AG04450 (cell line): ENCODE data around the gene DHX30. TPM values are rescaled to one million over a fixed set of nuclear protein-coding genes. Genes with fewer than 3 reads are reported as not detected.

ENCODE experiments used
- CTCF ChIA-PET: fragments of 300-600, 350-600 bp; formaldehyde crosslinking; extraction: SDS; loops from one replicate; lab custom pipeline; 2022; ENCODE audit warnings: antibody characterized with exemption, inconsistent platforms; lab: Charles Lee
- POLR2A ChIA-PET: fragments of 350-600 bp; formaldehyde crosslinking; extraction: SDS; loops from one replicate; lab custom pipeline; 2021; ENCODE audit warnings: antibody characterized with exemption, inconsistent platforms; lab: Yijun Ruan, JAX
- DNase-seq: peaks from one replicate; pipeline ENCODE4 v3.0.0-alpha.2; 2011; ENCODE audit warnings: low read depth, low spot score
- H3K27ac ChIP-seq: one replicate; pipeline ENCODE4 v1.5.1; 2012; ENCODE audit warnings: low read depth, low read length, control low read depth
- H3K27me3 ChIP-seq: one replicate; pipeline ENCODE4 v1.6.0; 2012; ENCODE audit warnings: low read length; ENCODE audit not compliant: control insufficient read depth, insufficient read depth
- H3K4me3 ChIP-seq: 2 replicates; pipeline ENCODE4 v1.5.1; 2011; ENCODE audit warnings: mild to moderate bottlenecking, low read depth, low read length, control low read depth
- H3K9me3 ChIP-seq: 2 replicates; pipeline ENCODE4 v1.5.1; 2012; ENCODE audit warnings: low read length; ENCODE audit not compliant: control insufficient read depth, insufficient read depth
- CTCF ChIP-seq: IDR thresholded peaks from 2 replicates; pipeline ENCODE4 v1.5.1; 2011; ENCODE audit warnings: low read depth, low read length, control low read depth, inconsistent platforms
- polyA plus RNA-seq: library from polyadenylated mRNA; depleted of rRNA; stranded (reverse); fragments of >200 nt; gene quantifications from 2 replicates; pipeline ENCODE4 v1.2.3, GENCODE V29; 2011

Gene DHX30
- polyA plus RNA-seq, 1 experiment = 30.7 TPM

DNA sequence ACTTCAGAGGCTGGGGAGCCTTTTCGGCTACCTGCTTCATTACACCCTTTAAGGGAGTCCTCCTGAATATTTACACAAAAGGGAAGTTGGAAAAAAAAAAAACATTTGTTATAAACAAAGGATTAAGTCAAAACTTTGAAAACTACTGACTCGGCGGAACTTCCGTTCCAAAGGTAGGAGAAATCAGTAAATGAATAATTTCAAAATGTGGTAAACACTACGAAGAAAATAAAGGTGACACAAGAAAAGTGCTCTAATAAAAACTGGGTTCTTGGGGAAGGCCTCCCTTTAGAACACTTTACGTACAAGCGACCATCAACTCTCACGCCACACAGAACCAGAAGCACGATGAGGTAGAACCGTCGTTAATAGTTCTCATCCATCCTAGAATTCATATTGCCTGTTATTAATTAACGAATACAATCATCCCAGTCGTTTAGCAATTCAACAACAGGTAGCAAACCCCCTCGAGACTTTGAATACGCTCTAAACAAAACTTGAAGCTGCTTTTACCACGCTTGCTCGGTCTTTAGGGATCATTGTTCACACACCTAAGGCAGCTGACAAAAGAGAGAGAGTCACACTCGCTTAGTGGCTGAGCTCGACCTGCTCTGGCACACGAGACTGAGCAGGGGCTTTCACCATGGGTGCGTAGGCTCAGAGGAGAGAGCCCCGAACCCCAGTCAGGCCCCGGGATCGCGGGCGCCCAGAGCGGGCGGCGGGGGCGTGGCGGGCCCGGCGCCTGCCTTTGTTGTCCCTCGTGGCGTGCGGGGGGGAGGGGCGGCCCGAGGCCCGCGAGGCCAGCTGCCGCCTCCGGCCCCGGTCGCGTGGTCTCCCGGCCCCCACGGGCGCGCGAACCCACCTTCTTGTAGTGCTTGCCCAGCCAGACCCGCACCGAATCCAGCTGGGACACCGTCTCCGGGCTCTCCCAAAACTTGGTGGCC lies 21.9 kb upstream of the DHX30 start:
- no peak for DNase-seq

GRCh38 chr3:47781685-47782445 lies 21.1 kb upstream of the DHX30 start, which contains the start of gene SMARCC1:
Gene SMARCC1, minus strand, starts transcription at chr3:47781893. Its CDS starts 96 bp downstream, at chr3:47781797.
- no peaks in the 10 kb centered on the region for H3K27me3 ChIP-seq
- ChIA-PET POLR2A (interaction anchor here (0.7 kb wide), 1 partner anchor 16 kb away, joined by 3 read pairs; no protein-coding TSS in a partner anchor), CTCF (no interaction called here)
- peak; percentile 93 for DNase-seq
- TF ChIP-seq CTCF = no peak
- peak within 1 kb of the TSS; percentile 98 for H3K27ac ChIP-seq
- H3K4me3 ChIP-seq = peak within 1 kb of the TSS; percentile 89
- no peaks in the 10 kb centered on the region; the same call in 1 of the 2 replicates for H3K9me3 ChIP-seq

More for the DNA sequence above, 21.9 kb upstream of the DHX30 start:
- H3K27me3 ChIP-seq = no peaks in the 10 kb centered on the region
- ChIA-PET CTCF (interaction anchor here (0.5 kb wide), 1 partner anchor 1045 kb away, joined by 5 read pairs; no protein-coding TSS in a partner anchor), POLR2A (interaction anchor here (0.6 to 0.7 kb wide), 2 partner anchors 15 to 18 kb away, joined by 3 read pairs; no protein-coding TSS in a partner anchor)
- H3K27ac ChIP-seq = peak overlapping the region; percentile 90
- no peaks in the 10 kb centered on the region; the same call in 1 of the 2 replicates for H3K9me3 ChIP-seq
- H3K4me3 ChIP-seq = peak overlapping the region; percentile 89
- no peak for TF ChIP-seq CTCF

DNA sequence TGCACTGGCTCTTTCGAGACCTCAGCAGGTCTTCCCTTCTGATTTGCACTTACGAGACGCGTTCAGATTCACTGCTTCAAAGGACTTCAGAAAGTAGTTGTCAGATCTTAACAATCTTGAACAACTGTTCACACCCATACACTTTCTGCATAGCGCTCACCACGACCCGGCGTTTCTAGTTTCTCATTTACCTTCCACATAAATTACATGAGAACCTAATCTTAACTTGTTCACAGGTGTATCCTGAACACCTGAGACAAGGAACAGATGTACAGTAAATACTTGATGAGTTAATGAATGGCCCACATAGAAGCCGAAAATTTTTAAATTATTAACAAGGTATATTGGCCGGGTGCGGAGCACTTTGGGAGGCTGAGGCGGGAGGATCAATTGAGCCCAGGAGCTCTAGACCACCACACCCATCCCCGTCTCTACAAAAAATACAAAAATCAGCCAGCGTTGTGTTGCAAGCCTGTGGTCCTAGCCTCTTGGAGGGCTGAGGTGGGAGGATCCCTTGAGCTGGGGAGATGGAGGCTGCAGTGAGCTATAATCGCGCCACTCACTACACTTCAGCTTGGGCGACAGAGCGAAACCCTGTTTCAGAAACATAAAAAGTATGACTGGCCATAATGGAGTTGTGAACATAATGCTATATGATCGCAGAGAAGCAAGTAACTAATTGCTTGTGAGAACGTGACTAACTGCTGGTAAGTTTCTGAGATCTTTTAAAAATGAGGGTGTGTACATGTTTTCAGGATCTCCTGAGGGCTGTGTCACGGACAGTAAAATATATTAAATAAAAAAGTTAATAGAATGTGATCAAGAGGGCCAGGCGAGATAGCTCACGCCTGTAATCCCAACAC lies 20.3 kb upstream of the DHX30 start:
- Histone ChIP-seq H3K27me3 (no peaks in the 10 kb centered on the region), H3K4me3 (peak overlapping the region; percentile 89)
- CTCF ChIA-PET = interaction anchor here (0.6 kb wide), 1 partner anchor 227 kb away, joined by 3 read pairs; no protein-coding TSS in a partner anchor

More for the DNA sequence above, 20.3 kb upstream of the DHX30 start:
- DNase-seq = no peak
- peak overlapping the region; percentile 98 for H3K27ac ChIP-seq
- no peaks in the 10 kb centered on the region; the same call in 1 of the 2 replicates for H3K9me3 ChIP-seq
- POLR2A ChIA-PET = no interaction called here
- TF ChIP-seq CTCF = no peak
